ENCODE data around the gene NDUFS7.

Gene NDUFS7

GRCh38 chr19:1366296-1366695 is 17.4 kb upstream of the NDUFS7 start:
- no peak overlapping the region for H3K4me3 ChIP-seq (ENCODE audit: low read length)
- no peak overlapping the region for H3K9ac ChIP-seq (ENCODE audit: low read length)
- H3K36me3 ChIP-seq (ENCODE audit: control insufficient read depth, insufficient read depth, low read length, severe bottlenecking), result peaks cover 59% of the 10 kb centered on the region
- DNase-seq (ENCODE audit: low read depth), result no peak
- peaks cover 12% of the 10 kb centered on the region for H3K4me1 ChIP-seq (ENCODE audit: control insufficient read depth, insufficient read depth, low read length)
- no peaks in the 10 kb centered on the region for H3K9me3 ChIP-seq (ENCODE audit: control insufficient read depth, low read length)
- no peaks in the 10 kb centered on the region for H3K27me3 ChIP-seq (replicated peaks; ENCODE audit: control insufficient read depth, insufficient read depth, low read length)

GRCh38 chr19:1366899-1367870 is 16.5 kb upstream of the NDUFS7 start:
- H3K4me1 ChIP-seq (ENCODE audit: control insufficient read depth, insufficient read depth, low read length), result peaks cover 3% of the 10 kb centered on the region
- no peaks in the 10 kb centered on the region for H3K27me3 ChIP-seq (replicated peaks; ENCODE audit: control insufficient read depth, insufficient read depth, low read length)
- no peak for DNase-seq (ENCODE audit: low read depth)
- peaks cover 63% of the 10 kb centered on the region for H3K36me3 ChIP-seq (ENCODE audit: control insufficient read depth, insufficient read depth, low read length, severe bottlenecking)
- no peak overlapping the region for H3K9ac ChIP-seq (ENCODE audit: low read length)
- no peaks in the 10 kb centered on the region for H3K9me3 ChIP-seq (ENCODE audit: control insufficient read depth, low read length)
- no peak overlapping the region for H3K4me3 ChIP-seq (ENCODE audit: low read length)

- no peak overlapping the region for H3K4me3 ChIP-seq (ENCODE audit: low read length)
- H3K9ac ChIP-seq (ENCODE audit: low read length), result no peak overlapping the region
- peaks cover 5% of the 10 kb centered on the region for H3K4me1 ChIP-seq (ENCODE audit: control insufficient read depth, insufficient read depth, low read length)
- peaks cover 67% of the 10 kb centered on the region for H3K36me3 ChIP-seq (ENCODE audit: control insufficient read depth, insufficient read depth, low read length, severe bottlenecking)
- H3K27me3 ChIP-seq (replicated peaks; ENCODE audit: control insufficient read depth, insufficient read depth, low read length), result no peaks in the 10 kb centered on the region
- no peak for DNase-seq (ENCODE audit: low read depth)
- no peaks in the 10 kb centered on the region for H3K9me3 ChIP-seq (ENCODE audit: control insufficient read depth, low read length)
Observed at GRCh38 chr19:1369214-1369805, 14.4 kb upstream of the NDUFS7 start.

GRCh38 chr19:1370579-1371361 is 12.9 kb upstream of the NDUFS7 start:
- no peaks in the 10 kb centered on the region for H3K27me3 ChIP-seq (replicated peaks; ENCODE audit: control insufficient read depth, insufficient read depth, low read length)
- H3K4me1 ChIP-seq (ENCODE audit: control insufficient read depth, insufficient read depth, low read length), result peaks cover 5% of the 10 kb centered on the region
- H3K9me3 ChIP-seq (ENCODE audit: control insufficient read depth, low read length), result no peaks in the 10 kb centered on the region
- no peak for DNase-seq (ENCODE audit: low read depth)
- H3K4me3 ChIP-seq (ENCODE audit: low read length), result no peak overlapping the region
- H3K36me3 ChIP-seq (ENCODE audit: control insufficient read depth, insufficient read depth, low read length, severe bottlenecking), result peaks cover 65% of the 10 kb centered on the region
- no peak overlapping the region for H3K9ac ChIP-seq (ENCODE audit: low read length)

GRCh38 chr19:1373042-1373533 is 10.6 kb upstream of the NDUFS7 start:
- Histone ChIP-seq H3K4me3 (ENCODE audit: low read length) (no peak overlapping the region), H3K27me3 (replicated peaks; ENCODE audit: control insufficient read depth, insufficient read depth, low read length) (no peaks in the 10 kb centered on the region), H3K9ac (ENCODE audit: low read length) (no peak overlapping the region), H3K36me3 (ENCODE audit: control insufficient read depth, insufficient read depth, low read length, severe bottlenecking) (peaks cover 43% of the 10 kb centered on the region), H3K9me3 (ENCODE audit: control insufficient read depth, low read length) (no peaks in the 10 kb centered on the region), H3K4me1 (ENCODE audit: control insufficient read depth, insufficient read depth, low read length) (peaks cover 5% of the 10 kb centered on the region)
- DNase-seq (ENCODE audit: low read depth), result no peak

GRCh38 chr19:1373534-1374249 is 10.0 kb upstream of the NDUFS7 start:
- H3K36me3 ChIP-seq (ENCODE audit: control insufficient read depth, insufficient read depth, low read length, severe bottlenecking), result peaks cover 43% of the 10 kb centered on the region
- no peak overlapping the region for H3K4me3 ChIP-seq (ENCODE audit: low read length)
- no peak for DNase-seq (ENCODE audit: low read depth)
- no peak overlapping the region for H3K9ac ChIP-seq (ENCODE audit: low read length)
- H3K4me1 ChIP-seq (ENCODE audit: control insufficient read depth, insufficient read depth, low read length), result peaks cover 5% of the 10 kb centered on the region
- H3K9me3 ChIP-seq (ENCODE audit: control insufficient read depth, low read length), result no peaks in the 10 kb centered on the region
- no peaks in the 10 kb centered on the region for H3K27me3 ChIP-seq (replicated peaks; ENCODE audit: control insufficient read depth, insufficient read depth, low read length)

GRCh38 chr19:1374250-1374577 is 9.5 kb upstream of the NDUFS7 start:
- Histone ChIP-seq H3K27me3 (replicated peaks; ENCODE audit: control insufficient read depth, insufficient read depth, low read length) (no peaks in the 10 kb centered on the region), H3K4me1 (ENCODE audit: control insufficient read depth, insufficient read depth, low read length) (peaks cover 5% of the 10 kb centered on the region), H3K9me3 (ENCODE audit: control insufficient read depth, low read length) (no peaks in the 10 kb centered on the region), H3K9ac (ENCODE audit: low read length) (no peak overlapping the region), H3K36me3 (ENCODE audit: control insufficient read depth, insufficient read depth, low read length, severe bottlenecking) (peaks cover 43% of the 10 kb centered on the region), H3K4me3 (ENCODE audit: low read length) (no peak overlapping the region)
- DNase-seq (ENCODE audit: low read depth), result no peak

GRCh38 chr19:1376415-1376805 is 7.3 kb upstream of the NDUFS7 start:
- Histone ChIP-seq H3K9me3 (ENCODE audit: control insufficient read depth, low read length) (no peaks in the 10 kb centered on the region), H3K36me3 (ENCODE audit: control insufficient read depth, insufficient read depth, low read length, severe bottlenecking) (peaks cover 21% of the 10 kb centered on the region), H3K27me3 (replicated peaks; ENCODE audit: control insufficient read depth, insufficient read depth, low read length) (no peaks in the 10 kb centered on the region), H3K4me1 (ENCODE audit: control insufficient read depth, insufficient read depth, low read length) (peaks cover 6% of the 10 kb centered on the region), H3K9ac (ENCODE audit: low read length) (no peak overlapping the region), H3K4me3 (ENCODE audit: low read length) (no peak overlapping the region)
- no peak for DNase-seq (ENCODE audit: low read depth)

GRCh38 chr19:1377176-1377964 is 6.3 kb upstream of the NDUFS7 start:
- Histone ChIP-seq H3K27me3 (replicated peaks; ENCODE audit: control insufficient read depth, insufficient read depth, low read length) (no peaks in the 10 kb centered on the region), H3K4me3 (ENCODE audit: low read length) (no peak overlapping the region), H3K9me3 (ENCODE audit: control insufficient read depth, low read length) (no peaks in the 10 kb centered on the region), H3K4me1 (ENCODE audit: control insufficient read depth, insufficient read depth, low read length) (peaks cover 11% of the 10 kb centered on the region), H3K9ac (ENCODE audit: low read length) (no peak overlapping the region), H3K36me3 (ENCODE audit: control insufficient read depth, insufficient read depth, low read length, severe bottlenecking) (peaks cover 17% of the 10 kb centered on the region)
- no peak for DNase-seq (ENCODE audit: low read depth)

Measured in adipocyte (in vitro differentiated cells).